Endothelial cell of umbilical vein (primary cell): ENCODE measurements around the gene POLR3B. TPM values are rescaled to one million over a fixed set of nuclear protein-coding genes. Genes with fewer than 3 reads are reported as not detected.

Experiments
- BruUV-seq: library from RNA; stranded (reverse); fragments of 400-500 nt; replicated peaks from 2 replicates; lab custom pipeline; 2021; lab: Mats Ljungman, UMichigan
- CTCF ChIA-PET: fragments of 300-600, 350-600 bp; sonication (Branson Sonifier 250); formaldehyde crosslinking; loops from one replicate; lab custom pipeline; 2021; ENCODE audit warnings: antibody characterized with exemption, inconsistent platforms; lab: Charles Lee
- POLR2A ChIA-PET: fragments of 300-600, 350-600 bp; sonication (Branson Sonifier 250); formaldehyde crosslinking; loops from one replicate; lab custom pipeline; 2021; ENCODE audit warnings: antibody characterized with exemption, inconsistent platforms; lab: Charles Lee
- DNase-seq: peaks from one replicate; pipeline ENCODE4 v3.0.0-alpha.2; 2011; ENCODE audit warnings: low read depth, low spot score
- FAIRE-seq: peaks from 2 replicates; lab custom pipeline; 2011; peaks lifted over from hg19 to GRCh38; lab: Jason Lieb, UNC
- H2AFZ ChIP-seq: 2 replicates; pipeline ENCODE4 v1.6.0; 2012; ENCODE audit warnings: low read depth, low read length, control low read depth, inconsistent platforms
- H3K27ac ChIP-seq: 2 replicates; pipeline ENCODE4 v1.5.1; 2011; ENCODE audit warnings: low read depth, mild to moderate bottlenecking, control low read depth, low read length, moderate library complexity; ENCODE audit not compliant: insufficient read depth
- H3K27me3 ChIP-seq, 2 experiments: 2 replicates each; pipeline versions ENCODE4 v1.6.0 to v1.6.1; 2011; ENCODE audit warnings: low read length in 2 of 2, mixed read lengths in 1 of 2; ENCODE audit not compliant: control insufficient read depth in 2 of 2, insufficient read depth in 2 of 2
- H3K36me3 ChIP-seq, 2 experiments: 2 replicates in 1 of 2; 3 replicates in 1 of 2; pipeline ENCODE4 v1.5.1; 2011; ENCODE audit warnings: low read length in 2 of 2, mild to moderate bottlenecking in 1 of 2, moderate library complexity in 1 of 2; ENCODE audit not compliant: control insufficient read depth in 2 of 2, insufficient read depth in 2 of 2; ENCODE audit errors: extremely low read depth in 1 of 2
- H3K4me1 ChIP-seq: 3 replicates; pipeline ENCODE4 v1.5.1; 2011; ENCODE audit warnings: mild to moderate bottlenecking, low read length; ENCODE audit not compliant: control insufficient read depth, insufficient read depth; ENCODE audit errors: extremely low read depth
- H3K4me2 ChIP-seq: 2 replicates; pipeline ENCODE4 v1.6.1; 2011; ENCODE audit warnings: low read length, control low read depth, mixed read lengths; ENCODE audit not compliant: insufficient read depth
- H3K4me3 ChIP-seq, 3 experiments: fragments of 200-600 bp in 1 of 3; sonication (generic), shearing (Covaris generic) in 1 of 3; replicated peaks in 1 of 3; 2 replicates each; pipeline ENCODE4 v1.5.1; 2011 to 2016; ENCODE audit warnings: control low read depth in 3 of 3, low read length in 3 of 3, mild to moderate bottlenecking in 2 of 3, inconsistent platforms in 1 of 3, low read depth in 1 of 3, moderate library complexity in 1 of 3; ENCODE audit not compliant: insufficient read depth in 1 of 3
- H3K79me2 ChIP-seq: 2 replicates; pipeline ENCODE4 v1.6.0; 2012; ENCODE audit warnings: low read length, inconsistent platforms; ENCODE audit not compliant: control insufficient read depth, insufficient read depth
- H3K9ac ChIP-seq: replicated peaks from 2 replicates; pipeline ENCODE3; 2011; ENCODE audit warnings: low read length, control low read depth; ENCODE audit not compliant: insufficient read depth; ENCODE audit errors: extremely low read depth
- H3K9me1 ChIP-seq: replicated peaks from 3 replicates; pipeline ENCODE4 v1.6.0; 2011; ENCODE audit warnings: mild to moderate bottlenecking, low read length; ENCODE audit not compliant: control insufficient read depth, insufficient read depth; ENCODE audit errors: extremely low read depth
- H3K9me3 ChIP-seq: replicated peaks from 2 replicates; pipeline ENCODE4 v1.5.1; 2012; ENCODE audit warnings: low read length, inconsistent platforms; ENCODE audit not compliant: control insufficient read depth, insufficient read depth
- H4K20me1 ChIP-seq: replicated peaks from 2 replicates; pipeline ENCODE3; 2011; ENCODE audit warnings: mild to moderate bottlenecking, low read length; ENCODE audit not compliant: control insufficient read depth, insufficient read depth; ENCODE audit errors: extremely low read depth
- CTCF ChIP-seq, 2 donors: IDR thresholded peaks; 1 replicate in 1 of 2; 2 replicates in 1 of 2; pipeline ENCODE4 v1.5.1; 2011; ENCODE audit warnings: low read length in 2 of 2, mild to moderate bottlenecking in 2 of 2, moderate library complexity in 2 of 2, control low read depth in 1 of 2, inconsistent platforms in 1 of 2, low read depth in 1 of 2; ENCODE audit not compliant: insufficient read depth in 1 of 2; ENCODE audit errors: extremely low read depth in 1 of 2
- EZH2 ChIP-seq: IDR thresholded peaks from 2 replicates; pipeline ENCODE4 v1.6.1; 2012; ENCODE audit warnings: borderline replicate concordance, low read depth, mild to moderate bottlenecking, moderate library complexity, low read length, inconsistent platforms; ENCODE audit not compliant: severe bottlenecking
- FOS ChIP-seq: IDR thresholded peaks from 2 replicates; pipeline ENCODE4 v1.6.1; 2011; ENCODE audit warnings: mild to moderate bottlenecking, low read length, moderate library complexity, borderline replicate concordance; ENCODE audit not compliant: insufficient read depth
- GATA2 ChIP-seq: IDR thresholded peaks from 2 replicates; pipeline ENCODE4 v1.7.0; 2011; ENCODE audit warnings: low read depth, mild to moderate bottlenecking, moderate library complexity, mixed read lengths, low read length; ENCODE audit not compliant: insufficient read length, insufficient read depth
- JUN ChIP-seq: IDR thresholded peaks from 2 replicates; pipeline ENCODE4 v1.6.1; 2011; ENCODE audit warnings: borderline replicate concordance, low read depth; ENCODE audit not compliant: insufficient read length, insufficient read depth
- MYC ChIP-seq: IDR thresholded peaks from one replicate; pipeline ENCODE4 v1.6.1; 2011; ENCODE audit warnings: mild to moderate bottlenecking, low read depth, low read length
- POLR2A ChIP-seq: IDR thresholded peaks from 2 replicates; pipeline ENCODE4 v1.6.1; 2012; ENCODE audit warnings: low read depth, mild to moderate bottlenecking, control low read depth, low read length
- POLR2AphosphoS5 ChIP-seq: IDR thresholded peaks from 2 replicates; pipeline ENCODE4 v1.6.1; 2012; ENCODE audit warnings: low read depth, mild to moderate bottlenecking, control low read depth, low read length, moderate library complexity; ENCODE audit not compliant: insufficient read depth
- dilution Hi-C: fragments of 300-500 bp; cut with MboI; formaldehyde crosslinking; loops from one replicate; pipeline ENCODE4 v1.15.0; 2019; ENCODE audit warnings: low sequenced_read_pairs; ENCODE audit not compliant: extremely low pct_ligation_motif_present
- intact Hi-C: fragments of 100-400 bp; cut with micrococcal nuclease; formaldehyde crosslinking; loops from one replicate; pipeline ENCODE4 v1.10.0; 2022
- polyA plus RNA-seq, 4 experiments: library from polyadenylated mRNA; depleted of rRNA in 3 of 4; stranded (reverse) in 3 of 4; unstranded in 1 of 4; fragments of >200 nt; gene quantifications; 2 replicates each; pipeline versions ENCODE4 v1.2.1 to v1.2.3, GENCODE V29; 2011 to 2012; ENCODE audit warnings: missing spikeins in 1 of 4
- total RNA-seq: library from RNA; stranded (reverse); gene quantifications from 2 replicates; pipeline ENCODE4 v1.2.3, GENCODE V29; 2021
- TF ChIP-seq, protein P1 (sequence below): IDR thresholded peaks from 2 replicates; pipeline ENCODE4 v1.6.1; 2011; ENCODE audit not compliant: insufficient read depth, insufficient read length

Gene POLR3B
- total and polyA plus RNA-seq, 2 donors (not counting 3 experiments of a cell fraction or from before 2014, with no cell fraction given), result 6.0 to 12.3 TPM

DNA sequence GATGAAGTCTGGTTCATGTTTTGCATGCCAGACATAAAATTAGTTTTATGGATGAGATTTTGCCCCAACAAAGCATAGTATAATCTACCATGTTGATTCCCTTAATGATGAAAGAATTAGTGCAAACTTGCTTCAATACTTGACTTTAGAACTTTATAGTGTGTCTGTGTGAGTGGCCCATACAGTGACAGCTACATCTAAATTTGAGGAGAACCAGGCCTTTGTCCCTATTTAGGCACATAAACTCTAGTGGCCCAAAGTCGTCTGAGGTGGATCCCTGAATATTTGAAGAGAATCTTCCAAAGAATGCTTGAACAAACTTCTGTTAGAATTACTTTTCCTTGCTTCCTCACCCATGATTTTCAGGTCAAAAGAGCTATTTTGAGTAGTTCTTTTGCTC is 70.4 kb downstream of the POLR3B start:
- no peaks in the 10 kb centered on the region for H3K36me3 ChIP-seq
- no peak overlapping the region for H3K4me3 ChIP-seq
- no peak overlapping the region for H3K27ac ChIP-seq
- H3K9me3 ChIP-seq, result no peaks in the 10 kb centered on the region
- H3K79me2 ChIP-seq, result no peaks in the 10 kb centered on the region
- POLR2A ChIA-PET, result no interaction called here
- no peak for DNase-seq
- no peaks in the 10 kb centered on the region for H3K4me1 ChIP-seq
- H2AFZ ChIP-seq, result no peak overlapping the region
- H3K27me3 ChIP-seq, result no peaks in the 10 kb centered on the region
- intact Hi-C loops (no loop called here), dilution Hi-C loops (no loop called here)
- no peak overlapping the region for H3K4me2 ChIP-seq
- CTCF ChIA-PET, result interaction anchor here (0.8 to 1.4 kb wide), 2 partner anchors 9 to 10 kb away, joined by 3 to 4 read pairs; no protein-coding TSS in a partner anchor
- H3K9ac ChIP-seq, result no peak overlapping the region
- H4K20me1 ChIP-seq, result no peaks in the 10 kb centered on the region
- BruUV-seq, result no TSS peak
- TF ChIP-seq GATA2 (no peak), CTCF (IDR thresholded peaks at IDR 0.05; ENCODE audit: extremely low read depth in 1 of 2, insufficient read depth in 1 of 2, low read depth in 1 of 2, low read length in 2 of 2) (no peak), FOS (no peak), POLR2AphosphoS5 (no peak), EZH2 (no peak), MYC (no peak), JUN (no peak), POLR2A (no peak)
- TF ChIP-seq, protein P1, sequence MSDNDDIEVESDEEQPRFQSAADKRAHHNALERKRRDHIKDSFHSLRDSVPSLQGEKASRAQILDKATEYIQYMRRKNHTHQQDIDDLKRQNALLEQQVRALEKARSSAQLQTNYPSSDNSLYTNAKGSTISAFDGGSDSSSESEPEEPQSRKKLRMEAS, result no peak
- no peak for FAIRE-seq
- no peaks in the 10 kb centered on the region for H3K9me1 ChIP-seq
